HG02938 (cell line): ENCODE results near the gene ARHGEF33.

Experiments
- ATAC-seq: cut with Tn5 transposase; IDR thresholded peaks from one replicate; pipeline ENCODE4 v1.9.1; 2021; ENCODE audit warnings: mild to moderate bottlenecking, moderate library complexity; ENCODE audit not compliant: unreplicated experiment

ARHGEF33 gene

DNA sequence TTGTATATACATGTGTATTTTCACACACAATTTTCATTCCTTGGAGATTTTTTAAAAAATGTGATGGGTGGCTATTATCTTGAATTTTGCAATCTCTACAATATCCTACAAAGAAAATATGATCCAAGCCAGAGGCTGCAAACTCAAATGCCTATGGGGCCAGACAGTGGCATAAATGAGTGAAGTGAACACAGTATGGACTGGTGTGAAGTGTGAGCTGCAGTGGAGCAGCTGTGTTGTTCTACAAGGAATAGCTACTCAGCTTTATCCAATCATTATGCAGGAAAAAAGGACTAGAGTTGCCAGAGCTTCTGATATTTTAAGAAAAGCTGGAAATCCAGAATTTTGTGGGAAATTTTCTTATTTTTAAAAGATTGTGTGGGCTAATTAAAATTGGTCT, 62.1 kb downstream of the ARHGEF33 start:
- no peak for ATAC-seq

DNA sequence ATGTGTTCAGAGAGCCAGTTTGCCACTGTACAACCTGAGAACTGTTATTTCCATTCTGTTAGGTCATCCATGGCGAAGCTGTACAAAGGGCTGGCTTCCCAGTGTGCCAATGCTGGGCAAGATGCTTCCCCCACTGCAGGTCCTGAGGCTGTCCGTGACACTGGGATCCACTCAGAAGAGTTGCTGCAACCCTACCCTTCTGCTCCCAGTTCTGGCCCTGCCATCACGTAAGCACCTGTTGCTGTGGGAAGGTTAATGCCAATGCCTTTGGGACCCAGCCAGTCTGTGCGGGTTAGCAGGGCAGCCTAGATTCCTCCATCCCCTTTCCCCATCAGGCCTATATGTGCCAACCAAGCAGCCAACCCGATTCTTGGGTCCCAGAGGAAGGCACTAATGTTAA, 68.3 kb downstream of the ARHGEF33 start:
- ATAC-seq = no peak

- ATAC-seq = no peak
Measured at GRCh38 chr2:38959466-38959865, 69.8 kb downstream of the ARHGEF33 start.

GRCh38 chr2:38959938-38960608, 70.4 kb downstream of the ARHGEF33 start:
- ATAC-seq = no peak

- no peak for ATAC-seq
Measured at GRCh38 chr2:38960609-38961320, 71.1 kb downstream of the ARHGEF33 start.

DNA sequence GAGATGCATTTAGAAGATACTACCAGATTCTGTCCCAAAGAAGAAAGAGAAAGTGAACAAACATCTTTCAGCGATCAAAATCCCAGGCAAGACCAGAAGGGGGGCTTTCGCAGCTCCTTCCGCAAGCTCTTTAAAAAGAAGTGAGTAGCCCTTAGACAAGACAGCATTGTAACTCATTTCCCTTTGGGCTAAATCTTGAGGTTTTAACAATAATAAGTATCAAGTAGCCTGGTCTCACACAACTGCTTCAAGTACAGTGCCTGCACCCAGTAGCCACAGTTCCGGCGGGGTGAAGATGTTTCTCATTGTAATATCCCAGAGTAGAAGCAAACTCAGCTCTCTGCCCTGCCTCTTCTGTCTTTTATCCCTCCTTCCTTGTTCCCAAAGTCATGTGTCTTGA, 76.3 kb downstream of the ARHGEF33 start:
- ATAC-seq = no peak

GRCh38 chr2:38966678-38967077, 77.0 kb downstream of the ARHGEF33 start:
- no peak for ATAC-seq

DNA sequence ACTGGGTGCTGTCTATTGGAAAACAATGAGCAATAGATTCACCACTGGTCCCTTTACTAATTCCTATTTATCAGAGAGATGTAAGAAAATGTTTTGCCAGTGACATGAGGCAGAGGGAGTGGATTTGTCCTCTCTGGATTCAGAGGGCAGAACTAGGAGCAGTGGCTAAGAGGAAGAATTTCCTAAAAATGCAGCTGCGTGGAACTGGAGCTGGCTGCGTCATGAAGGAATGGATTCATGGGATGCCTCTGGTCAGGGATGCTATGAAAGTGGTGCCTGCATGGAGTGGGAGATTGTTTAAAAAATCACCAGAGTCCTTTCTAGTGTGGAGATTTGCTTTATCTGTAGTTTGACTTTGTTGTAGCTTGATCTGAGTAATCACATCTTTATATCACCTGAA, 78.3 kb downstream of the ARHGEF33 start:
- ATAC-seq = no peak

DNA sequence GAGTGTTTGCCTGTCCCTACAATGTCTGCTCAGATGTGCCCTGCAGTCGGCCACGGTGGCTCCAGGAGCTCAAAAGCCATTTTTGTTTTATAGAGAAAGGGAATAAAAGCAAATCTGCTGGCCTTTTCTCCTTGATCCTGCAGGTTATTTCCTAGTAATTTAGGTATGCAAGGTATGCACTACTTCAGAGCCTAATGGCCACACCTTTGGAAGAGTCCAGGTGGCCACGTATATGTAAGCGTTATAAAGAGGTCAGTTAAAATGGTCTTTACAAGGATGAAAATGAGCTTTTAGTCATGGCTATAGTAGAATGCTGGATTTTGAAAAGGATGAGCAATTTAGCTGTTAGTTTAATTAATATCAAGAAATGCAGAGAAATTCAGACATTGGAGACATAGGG, 81.7 kb downstream of the ARHGEF33 start:
- no peak for ATAC-seq

DNA sequence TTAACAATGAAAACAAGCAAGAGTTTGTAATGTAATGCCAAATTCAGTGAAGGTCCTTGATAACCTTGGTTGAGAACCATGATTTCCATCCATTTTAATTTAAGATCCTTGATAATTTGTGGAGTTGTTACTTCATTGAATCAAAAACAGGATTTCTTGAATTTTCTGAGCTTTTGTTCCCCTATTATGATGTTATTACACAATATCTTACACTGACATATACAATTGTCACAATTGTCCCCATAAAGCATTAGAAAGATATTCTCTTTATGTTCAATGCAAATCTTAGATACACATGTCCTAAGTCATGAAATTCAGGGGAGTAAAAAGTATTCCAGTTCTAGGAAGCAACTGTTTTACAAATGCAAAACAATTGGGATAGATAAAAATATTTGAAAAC, 83.6 kb downstream of the ARHGEF33 start:
- ATAC-seq = no peak

- no peak for ATAC-seq
Measured at GRCh38 chr2:38975042-38975441, 85.4 kb downstream of the ARHGEF33 start.

- ATAC-seq = no peak
Measured at GRCh38 chr2:38977047-38977446, 87.4 kb downstream of the ARHGEF33 start.

- ATAC-seq = no peak
Measured at GRCh38 chr2:38978296-38978903, 88.7 kb downstream of the ARHGEF33 start.

DNA sequence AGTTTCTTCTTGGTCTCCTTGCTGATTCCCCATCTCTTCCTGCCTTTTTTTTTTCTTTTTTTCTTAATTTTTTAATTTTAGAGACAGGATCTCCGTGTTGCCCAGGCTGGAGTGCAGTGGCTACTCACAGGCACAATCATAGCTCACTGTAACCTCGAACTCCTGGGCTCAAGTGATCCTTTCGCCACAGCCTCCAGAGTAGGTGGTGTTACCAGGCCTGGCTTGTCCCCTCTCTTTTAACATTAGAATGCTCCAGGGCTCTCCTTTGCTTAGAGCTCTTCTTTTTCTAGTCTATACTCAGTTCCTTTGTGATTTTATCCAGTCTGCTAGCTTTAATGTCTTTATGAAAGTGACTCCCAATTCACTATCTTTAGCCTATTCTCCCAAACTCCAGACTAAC, 89.2 kb downstream of the ARHGEF33 start:
- no peak for ATAC-seq

DNA sequence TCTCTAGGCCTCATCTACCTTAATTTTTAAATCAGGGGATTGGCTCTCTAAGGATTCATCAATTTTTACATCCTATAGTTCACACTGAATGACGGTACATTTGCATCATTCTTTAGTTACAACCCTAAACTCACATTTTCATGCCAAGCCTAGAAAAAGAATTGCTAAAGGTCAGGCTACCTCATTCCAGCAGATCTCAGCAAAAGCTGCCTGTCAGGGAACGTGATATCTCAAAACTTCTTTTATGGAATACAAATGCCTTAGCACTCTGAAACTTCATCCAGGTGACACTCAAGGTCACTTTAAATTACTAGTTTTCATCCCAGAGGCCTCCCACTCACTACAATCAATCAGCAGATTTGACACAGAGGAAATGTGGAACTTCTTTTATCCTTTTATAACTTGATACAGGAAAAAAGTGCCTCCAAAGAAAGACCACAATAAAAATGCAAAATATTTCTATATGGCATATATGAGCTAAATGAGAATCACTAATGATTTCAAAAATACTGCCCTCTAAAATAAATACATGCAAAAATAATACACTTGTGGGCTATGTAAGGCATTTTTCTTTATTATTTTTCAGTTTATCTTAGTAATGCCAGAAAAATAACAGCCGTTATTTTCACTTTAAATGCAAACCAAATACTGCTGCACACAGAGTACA, 91.5 kb downstream of the ARHGEF33 start:
- ATAC-seq = no peak

DNA sequence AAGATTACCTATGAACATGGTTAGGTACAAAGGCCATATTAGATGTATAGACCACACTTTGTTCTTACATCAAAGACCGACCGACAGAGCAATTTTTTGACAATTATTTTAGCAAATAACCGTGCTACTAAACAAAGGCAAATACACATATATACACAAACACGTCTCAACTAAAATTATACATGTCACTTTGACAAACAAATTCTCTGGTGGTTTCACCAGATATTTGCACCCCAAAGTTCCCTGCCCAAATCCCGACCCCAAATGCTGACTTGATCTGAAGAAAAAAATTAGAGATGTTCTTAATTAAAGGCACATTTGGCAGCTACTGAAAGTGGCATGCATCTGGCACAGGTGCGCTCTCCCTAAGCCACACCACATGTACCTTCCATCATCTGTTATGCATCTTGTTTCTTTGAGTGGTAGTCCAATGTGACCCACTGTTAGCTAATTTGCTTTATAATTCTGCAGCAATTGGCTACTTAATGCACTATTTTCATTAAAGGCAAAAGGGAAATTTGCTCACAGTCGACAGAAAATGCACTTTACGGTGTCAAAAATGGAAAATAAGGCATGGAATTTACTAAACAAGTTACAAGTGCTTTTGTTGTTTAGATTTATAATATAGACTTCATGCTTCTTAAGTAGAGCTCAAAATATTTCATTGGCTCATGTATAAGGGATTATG, 92.1 kb downstream of the ARHGEF33 start:
- no peak for ATAC-seq

GRCh38 chr2:38982498-38982897, 92.8 kb downstream of the ARHGEF33 start:
- no peak for ATAC-seq

DNA sequence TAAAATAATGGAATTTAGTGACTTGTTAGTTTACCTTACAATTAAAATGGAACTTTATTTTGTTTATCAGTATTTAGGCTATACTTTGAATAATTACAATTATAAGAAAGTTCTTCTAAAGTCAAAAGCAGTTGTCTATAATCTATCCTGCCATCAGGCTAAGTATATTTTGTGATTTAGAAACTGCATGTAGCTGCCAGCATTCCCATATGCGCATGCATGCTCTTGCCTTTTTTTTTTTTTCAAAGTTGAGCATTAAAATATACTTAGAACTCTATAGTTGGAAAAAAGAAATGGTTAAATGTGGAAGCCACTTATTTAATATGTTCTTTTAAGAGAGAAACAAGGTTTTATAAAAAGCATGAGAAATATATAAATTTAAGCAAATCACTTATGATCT, 99.0 kb downstream of the ARHGEF33 start:
- ATAC-seq = no peak

DNA sequence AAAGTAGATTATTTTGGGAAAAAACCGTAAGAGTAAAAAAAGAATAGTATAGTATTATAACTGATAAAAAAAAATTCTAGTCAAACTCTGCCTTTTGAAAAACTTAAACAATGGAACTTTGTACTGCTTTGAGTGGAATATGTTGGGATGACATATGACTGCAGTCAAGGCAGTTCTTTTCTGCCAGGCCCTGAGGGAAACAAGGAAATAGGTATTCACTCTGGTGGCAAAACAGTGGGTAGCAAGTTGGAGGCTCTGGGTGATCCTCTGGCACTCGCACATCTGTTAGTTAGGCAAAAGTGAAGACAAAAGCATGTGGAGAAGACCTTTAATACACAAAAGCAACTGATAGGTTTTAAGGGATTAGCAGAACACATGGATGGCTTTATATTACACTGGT, 102.2 kb downstream of the ARHGEF33 start:
- no peak for ATAC-seq

DNA sequence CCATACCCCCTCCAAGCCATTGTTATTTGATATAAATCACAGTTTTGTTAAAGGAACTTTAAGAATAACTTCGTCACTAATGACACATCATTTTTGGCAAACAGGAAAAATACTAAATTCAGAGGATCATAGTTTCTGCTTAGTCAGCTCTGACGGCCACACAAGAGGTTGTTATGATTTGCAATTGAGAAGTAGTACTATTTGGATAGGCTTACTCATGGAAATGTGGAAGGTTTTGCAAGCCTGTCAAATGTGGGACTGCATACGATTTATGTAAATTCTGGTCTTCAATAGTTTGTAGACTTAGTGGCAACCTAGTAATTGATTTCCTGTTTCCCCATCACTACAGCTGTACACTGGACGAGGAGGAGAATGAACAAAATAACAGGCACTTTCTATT, 108.1 kb downstream of the ARHGEF33 start:
- ATAC-seq = no peak

DNA sequence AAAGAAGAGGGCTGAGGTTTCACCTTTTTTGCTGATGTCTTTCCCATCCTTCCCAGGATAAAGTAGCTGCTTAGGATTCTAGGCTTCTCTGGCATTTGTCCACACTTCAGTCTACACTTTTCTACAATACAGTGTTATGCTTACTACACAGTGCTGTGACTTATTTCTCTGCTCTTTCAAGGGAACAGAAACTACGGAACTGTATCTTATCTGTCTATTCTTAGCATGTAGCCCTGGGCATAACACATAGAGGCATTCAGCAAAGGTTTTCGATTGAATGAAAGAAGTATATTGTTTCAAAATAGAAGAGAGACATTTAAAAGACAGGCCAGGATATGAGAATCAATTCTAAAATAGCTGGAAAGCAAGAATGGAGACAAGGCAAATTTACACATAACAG, 110.9 kb downstream of the ARHGEF33 start:
- no peak for ATAC-seq
